HCT116 (cell line): Measurements from ENCODE around the gene MN1. TPM values are rescaled to one million over a fixed set of nuclear protein-coding genes. Genes with fewer than 3 reads are reported as not detected.

ENCODE experiments used
- ATAC-seq: fragments of 200-7000 bp; cut with Tn5 transposase; 2 replicates; pipeline ENCODE4 v1.9.1; 2020; ENCODE audit warnings: mild to moderate bottlenecking, moderate library complexity
- BruUV-seq: library from RNA; stranded (reverse); fragments of 400-500 nt; replicated peaks from 2 replicates; lab custom pipeline; 2021; lab: Mats Ljungman, UMichigan
- CTCF ChIA-PET: fragments of 300-600 bp; sonication (Branson Sonifier 250); formaldehyde crosslinking; loops from one replicate; lab custom pipeline; 2021; ENCODE audit warnings: antibody characterized with exemption; lab: Charles Lee
- POLR2A ChIA-PET: fragments of 300-600, 350-600 bp; sonication (Branson Sonifier 250); formaldehyde crosslinking; loops from one replicate; lab custom pipeline; 2021; ENCODE audit warnings: antibody characterized with exemption; lab: Charles Lee
- RAD21 ChIA-PET, 2 experiments: fragments of 300-600 bp; sonication (Branson Sonifier 250); formaldehyde crosslinking; loops; one replicate each; lab custom pipeline; 2023; ENCODE audit warnings: low total read pairs in 2 of 2; ENCODE audit not compliant: uncharacterized antibody in 2 of 2, unreplicated experiment in 2 of 2, low non-redundant PET in 1 of 2; lab: Charles Lee
- DNase-seq: peaks from one replicate; pipeline ENCODE4 v3.0.0-alpha.2; 2010; ENCODE audit warnings: low read depth, low spot score
- H2AFZ ChIP-seq: fragments of 200-600 bp; shearing (Covaris generic), sonication (generic); 2 replicates; pipeline ENCODE4 v1.6.1; 2017; ENCODE audit warnings: low read depth, mixed run types, mixed read lengths, antibody characterized with exemption, low read length; ENCODE audit not compliant: poor library complexity, severe bottlenecking
- H3K27ac ChIP-seq: 2 replicates; pipeline ENCODE4 v1.5.1; 2012; ENCODE audit warnings: low read depth, low read length
- H3K27me3 ChIP-seq: fragments of 200-600 bp; sonication (generic); 2 replicates; pipeline ENCODE4 v1.6.1; 2016; ENCODE audit warnings: mixed run types, low read length, mixed read lengths; ENCODE audit not compliant: insufficient read depth
- H3K36me3 ChIP-seq, 2 experiments: fragments of 200-500 bp in 1 of 2; fragments of 200-600 bp in 1 of 2; sonication (Bioruptor generic) in 1 of 2; sonication (generic) in 1 of 2; 2 replicates each; pipeline versions ENCODE4 v1.5.1 to v1.6.1; 2014 to 2016; ENCODE audit warnings: low read length in 2 of 2, inconsistent platforms in 1 of 2, mixed read lengths in 1 of 2, mixed run types in 1 of 2; ENCODE audit not compliant: insufficient read depth in 2 of 2, control insufficient read depth in 1 of 2
- H3K4me1 ChIP-seq, 2 experiments: fragments of 200-600 bp in 1 of 2; sonication (generic) in 1 of 2; 2 replicates each; pipeline versions ENCODE4 v1.5.1 to v1.6.1; 2012 to 2017; ENCODE audit warnings: low read length in 2 of 2, inconsistent platforms in 1 of 2, mild to moderate bottlenecking in 1 of 2, mixed read lengths in 1 of 2, mixed run types in 1 of 2, moderate library complexity in 1 of 2; ENCODE audit not compliant: insufficient read depth in 2 of 2, control insufficient read depth in 1 of 2
- H3K4me2 ChIP-seq: fragments of 200-600 bp; sonication (generic); 2 replicates; pipeline ENCODE4 v1.6.1; 2017; ENCODE audit warnings: mixed run types, low read length, mixed read lengths
- H3K4me3 ChIP-seq, 2 experiments: fragments of 200-600 bp in 1 of 2; sonication (generic) in 1 of 2; replicated peaks in 1 of 2; 2 replicates each; pipeline ENCODE4 v1.5.1; 2011 to 2016; ENCODE audit warnings: low read length in 2 of 2, control low read depth in 1 of 2, low read depth in 1 of 2, mild to moderate bottlenecking in 1 of 2, mixed read lengths in 1 of 2, mixed run types in 1 of 2
- H3K79me2 ChIP-seq: fragments of 200-600 bp; sonication (generic); 2 replicates; pipeline ENCODE4 v1.6.1; 2017; ENCODE audit warnings: mild to moderate bottlenecking, mixed run types, low read length, moderate library complexity, mixed read lengths; ENCODE audit not compliant: insufficient read depth
- H3K9ac ChIP-seq: fragments of 200-600 bp; sonication (generic); 2 replicates; pipeline ENCODE4 v1.6.1; 2016; ENCODE audit warnings: low read length, mixed read lengths
- H3K9me2 ChIP-seq: fragments of 200-600 bp; sonication (generic), shearing (Covaris generic); 2 replicates; pipeline ENCODE4 v1.6.1; 2017; ENCODE audit warnings: mixed run types, mild to moderate bottlenecking, moderate library complexity; ENCODE audit not compliant: insufficient read depth
- H3K9me3 ChIP-seq, 2 experiments: fragments of 200-500 bp in 1 of 2; fragments of 200-600 bp in 1 of 2; sonication (Bioruptor generic) in 1 of 2; sonication (generic) in 1 of 2; 2 replicates each; pipeline ENCODE4 v1.6.1; 2014 to 2017; ENCODE audit warnings: low read length in 2 of 2, mixed read lengths in 2 of 2, inconsistent platforms in 1 of 2, low read depth in 1 of 2, mild to moderate bottlenecking in 1 of 2, mixed run types in 1 of 2, moderate library complexity in 1 of 2; ENCODE audit not compliant: control insufficient read depth in 1 of 2, insufficient read depth in 1 of 2
- H4K20me1 ChIP-seq: fragments of 200-600 bp; sonication (generic), shearing (Covaris generic); 2 replicates; pipeline ENCODE4 v1.6.1; 2017; ENCODE audit warnings: mixed run types, mild to moderate bottlenecking, moderate library complexity; ENCODE audit not compliant: insufficient read depth
- FOSL1 ChIP-seq: IDR thresholded peaks from 2 replicates; pipeline ENCODE4 v1.6.1; 2012; ENCODE audit warnings: low read depth
- MAX ChIP-seq: IDR thresholded peaks from 2 replicates; pipeline ENCODE4 v1.6.1; 2012
- SRF ChIP-seq: IDR thresholded peaks from 2 replicates; pipeline ENCODE4 v1.6.1; 2012; ENCODE audit warnings: low read depth
- ZFX ChIP-seq: fragments of 450-650 bp; IDR thresholded peaks from 2 replicates; pipeline ENCODE4 v1.6.1; 2017
- intact Hi-C: fragments of 100-400 bp; cut with micrococcal nuclease; formaldehyde crosslinking; loops from 2 replicates; pipeline ENCODE4 v1.10.0; 2022
- total RNA-seq: library from RNA; stranded (reverse); gene quantifications from one replicate; pipeline ENCODE4 v1.2.1, GENCODE V29; 2021; ENCODE audit not compliant: unreplicated experiment

MN1 gene
- total RNA-seq, 1 experiment from 2014 or later, result 2.9 TPM

GRCh38 chr22:27783436-27784119 is 18.0 kb downstream of the MN1 start:
- ChIA-PET CTCF (no interaction called here), POLR2A (no interaction called here), RAD21 (no interaction called here)
- Histone ChIP-seq H3K27me3 (no peaks in the 10 kb centered on the region), H3K9me2 (no peaks in the 10 kb centered on the region), H3K27ac (no peak overlapping the region), H3K4me3 (no peak overlapping the region), H3K9ac (no peak overlapping the region), H2AFZ (no peak overlapping the region), H3K9me3 (no peaks in the 10 kb centered on the region), H3K36me3 (no peaks in the 10 kb centered on the region), H3K4me2 (no peak overlapping the region), H4K20me1 (no peaks in the 10 kb centered on the region), H3K4me1 (no peaks in the 10 kb centered on the region), H3K79me2 (no peaks in the 10 kb centered on the region)
- no peak for ATAC-seq
- no TSS peak for BruUV-seq
- no peak for TF ChIP-seq SRF
- no peak for DNase-seq
- intact Hi-C loops, result no loop called here

- no TSS peak for BruUV-seq
- H3K4me3 ChIP-seq, result no peak overlapping the region
- ATAC-seq, result no peak
- DNase-seq, result no peak
- no peaks in the 10 kb centered on the region for H3K79me2 ChIP-seq
- H3K9me2 ChIP-seq, result no peaks in the 10 kb centered on the region
- ChIA-PET CTCF (no interaction called here), POLR2A (no interaction called here), RAD21 (no interaction called here)
- no peak overlapping the region for H2AFZ ChIP-seq
- H3K27ac ChIP-seq, result no peak overlapping the region
- no peaks in the 10 kb centered on the region for H3K27me3 ChIP-seq
- H3K9ac ChIP-seq, result no peak overlapping the region
- H3K4me1 ChIP-seq, result no peaks in the 10 kb centered on the region
- no peaks in the 10 kb centered on the region for H3K36me3 ChIP-seq
- TF ChIP-seq FOSL1 (no peak), MAX (no peak), ZFX (no peak)
- no peaks in the 10 kb centered on the region for H4K20me1 ChIP-seq
- intact Hi-C loops, result no loop called here
- H3K9me3 ChIP-seq, result no peaks in the 10 kb centered on the region
- no peak overlapping the region for H3K4me2 ChIP-seq
These were observed 19.5 kb downstream of the MN1 start for GRCh38 chr22:27782088-27782487.
